Stimulated activated CD8-positive, alpha-beta memory T cell treated with anti-CD3 and anti-CD28 coated beads, Interleukin-12 subunit alpha, Interleukin-12 subunit beta, amount 100 ng/mL, for 24 hours (primary cell): ENCODE data around the gene TSC2.
"Not testable (repeated sequence)": the region's sequence is repeated elsewhere in the genome, so short reads cannot be mapped to it uniquely, and the experiment has no call there.

Experiments
- DNase-seq: peaks from one replicate; pipeline ENCODE4 v3.0.0-alpha.2; 2020; ENCODE audit errors: extremely low read depth

The TSC2 gene

DNA sequence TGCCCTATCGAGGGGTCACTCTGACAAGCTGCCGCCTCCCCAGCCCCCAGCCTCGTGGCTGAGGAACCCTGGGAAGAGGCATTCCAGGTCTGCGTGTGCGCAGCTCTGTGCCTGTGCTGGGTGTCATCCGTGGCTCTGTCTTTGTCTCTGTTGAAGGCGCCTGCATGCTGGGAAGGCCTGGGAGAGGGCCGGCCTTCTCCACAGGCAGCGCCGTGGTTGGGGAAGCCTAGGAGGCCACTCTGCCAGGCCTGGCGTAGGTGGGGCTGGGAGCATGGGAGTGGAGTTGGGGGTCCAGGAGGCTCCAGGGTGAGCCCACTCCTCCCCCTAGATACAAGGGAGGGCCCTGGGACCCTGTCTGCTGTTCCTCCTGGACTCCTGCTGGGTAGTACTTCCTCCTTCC lies 17.7 kb upstream of the TSC2 start:
- DNase-seq = no peak

DNA sequence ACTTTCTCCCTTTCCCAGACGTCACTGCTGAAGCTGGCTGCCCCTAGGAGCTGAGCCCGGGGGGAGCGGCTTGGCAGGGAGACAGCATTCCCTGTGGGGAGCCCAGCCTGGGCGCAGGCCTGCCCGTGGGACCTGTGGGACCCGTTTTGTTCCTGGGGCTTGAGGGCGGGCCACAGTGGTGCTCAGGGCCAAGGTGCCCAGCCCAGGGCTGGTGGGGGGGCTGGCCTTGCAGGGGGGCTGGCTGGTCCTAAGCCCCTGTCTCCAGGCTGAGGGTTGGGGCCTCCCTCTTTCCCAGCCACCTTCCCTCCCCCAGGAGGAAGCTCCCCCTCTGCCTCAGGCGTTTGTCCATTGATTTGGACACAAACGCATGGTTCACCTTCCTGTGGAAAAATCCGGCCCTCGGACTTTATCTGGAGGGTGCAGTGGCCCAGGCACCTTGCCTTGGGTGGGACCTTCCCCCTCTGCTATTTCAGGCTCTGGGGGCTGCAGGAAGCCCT lies 16.7 kb upstream of the TSC2 start:
- DNase-seq = no peak

DNA sequence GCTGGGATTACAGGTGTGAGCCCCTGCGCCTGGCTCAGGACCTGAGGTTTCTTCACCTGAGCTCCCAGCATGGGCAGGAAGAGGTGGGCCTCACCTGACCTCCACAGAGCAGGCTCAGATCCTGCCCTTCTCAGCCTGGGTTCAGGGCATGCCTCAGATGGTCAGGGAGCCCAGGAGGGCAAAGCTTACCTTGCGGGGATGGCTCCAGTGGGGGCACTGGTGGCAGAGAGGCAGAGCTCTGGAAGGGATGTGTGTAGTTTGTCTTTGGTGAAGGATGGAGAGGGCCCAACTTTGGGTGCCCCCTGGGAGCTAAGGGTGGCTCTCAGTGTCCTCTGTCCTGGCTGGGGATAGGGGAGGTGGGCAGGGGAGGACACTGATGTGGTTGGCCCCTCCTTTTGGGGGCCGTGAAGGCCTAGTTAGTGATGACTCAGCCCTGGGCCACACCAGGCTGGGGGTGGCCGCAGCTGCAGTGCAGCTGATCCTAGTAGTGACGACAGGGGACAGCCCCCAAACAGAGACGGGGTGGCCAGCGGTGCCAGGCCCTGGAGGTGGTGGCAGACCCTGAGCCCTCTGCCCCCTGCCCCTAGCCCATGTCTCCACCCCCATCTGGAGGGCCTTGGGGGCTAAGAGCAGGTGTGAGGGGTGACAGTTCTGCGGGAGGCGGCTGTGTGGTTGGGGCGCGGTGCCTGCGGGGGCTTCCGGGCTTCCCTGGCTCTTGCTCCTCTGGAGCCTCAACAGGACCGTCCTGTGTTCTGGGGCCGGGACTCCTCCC lies 15.3 kb upstream of the TSC2 start:
- no peak for DNase-seq

DNA sequence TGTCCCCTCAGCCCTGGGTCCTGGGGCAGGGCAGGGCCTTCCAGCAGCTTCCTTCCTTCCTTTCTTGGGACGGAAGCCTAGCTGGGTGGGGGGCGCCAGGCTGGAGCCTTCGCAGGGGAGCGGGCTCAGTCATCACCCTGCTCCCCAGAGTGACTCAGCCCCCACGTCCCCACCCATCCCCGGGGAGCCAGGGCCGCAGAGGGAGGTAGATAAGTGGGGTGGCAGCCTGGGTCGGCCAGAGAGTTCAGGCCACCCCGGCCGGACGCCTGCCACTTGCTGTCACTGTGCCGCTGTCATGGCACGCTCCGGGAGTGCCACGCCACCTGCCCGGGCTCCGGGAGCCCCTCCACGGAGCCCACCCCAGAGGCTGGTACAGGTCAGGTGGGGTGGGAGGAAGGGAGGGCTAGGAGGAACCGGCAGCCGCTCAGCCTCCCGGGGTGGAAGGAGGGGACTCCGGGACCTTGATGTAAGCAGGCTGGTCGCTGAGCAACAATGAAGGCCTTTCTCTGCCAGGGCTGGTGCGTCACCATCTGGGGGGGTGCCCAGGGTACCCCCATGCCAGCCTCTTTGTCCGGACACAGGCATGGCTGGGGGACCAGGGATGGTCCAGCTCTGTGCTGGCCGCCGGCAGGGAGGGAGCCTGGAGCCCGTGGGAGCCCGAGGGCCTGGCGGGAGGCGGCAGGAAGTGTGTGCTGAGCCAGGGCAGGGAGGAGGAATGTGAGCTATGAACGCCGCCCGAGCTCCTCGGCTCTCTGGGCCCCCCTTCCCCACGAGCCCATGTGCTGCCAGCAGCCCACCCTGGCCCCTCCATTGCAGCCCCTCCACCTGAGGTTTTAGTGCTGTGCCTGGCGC lies 14.5 kb upstream of the TSC2 start:
- no peak for DNase-seq

DNA sequence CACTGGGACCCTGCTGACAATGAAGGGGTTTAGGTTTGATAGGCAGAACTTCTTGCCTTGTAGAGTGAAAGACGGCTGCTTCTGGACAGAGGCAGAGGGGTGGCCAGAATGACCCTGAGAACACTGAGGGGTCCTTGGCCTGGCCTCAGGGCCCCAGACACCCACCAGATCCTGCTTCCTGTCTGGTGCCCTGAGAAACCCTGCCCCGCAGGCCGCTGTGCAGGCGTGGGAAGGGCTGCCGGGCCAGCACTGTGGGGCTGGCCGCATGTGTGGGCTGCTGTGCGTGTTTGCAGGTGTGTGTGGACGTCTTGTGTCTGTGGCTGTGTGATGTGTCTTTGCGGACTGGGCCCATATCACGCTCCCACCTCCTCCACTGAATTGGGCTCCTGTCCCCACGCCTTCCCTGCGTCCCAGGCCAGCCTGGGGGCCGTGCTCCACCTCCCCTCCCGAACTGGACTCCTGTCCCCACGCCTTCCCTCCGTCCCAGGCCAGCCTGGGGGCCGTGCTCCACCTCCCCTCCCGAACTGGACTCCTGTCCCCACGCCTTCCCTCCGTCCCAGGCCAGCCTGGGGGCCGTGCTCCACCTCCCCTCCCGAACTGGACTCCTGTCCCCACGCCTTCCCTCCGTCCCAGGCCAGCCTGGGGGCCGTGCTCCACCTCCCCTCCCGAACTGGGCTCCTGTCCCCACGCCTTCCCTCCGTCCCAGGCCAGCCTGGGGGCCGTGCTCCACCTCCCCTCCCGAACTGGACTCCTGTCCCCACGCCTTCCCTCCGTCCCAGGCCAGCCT lies 13.7 kb upstream of the TSC2 start:
- not testable (repeated sequence) for DNase-seq

DNA sequence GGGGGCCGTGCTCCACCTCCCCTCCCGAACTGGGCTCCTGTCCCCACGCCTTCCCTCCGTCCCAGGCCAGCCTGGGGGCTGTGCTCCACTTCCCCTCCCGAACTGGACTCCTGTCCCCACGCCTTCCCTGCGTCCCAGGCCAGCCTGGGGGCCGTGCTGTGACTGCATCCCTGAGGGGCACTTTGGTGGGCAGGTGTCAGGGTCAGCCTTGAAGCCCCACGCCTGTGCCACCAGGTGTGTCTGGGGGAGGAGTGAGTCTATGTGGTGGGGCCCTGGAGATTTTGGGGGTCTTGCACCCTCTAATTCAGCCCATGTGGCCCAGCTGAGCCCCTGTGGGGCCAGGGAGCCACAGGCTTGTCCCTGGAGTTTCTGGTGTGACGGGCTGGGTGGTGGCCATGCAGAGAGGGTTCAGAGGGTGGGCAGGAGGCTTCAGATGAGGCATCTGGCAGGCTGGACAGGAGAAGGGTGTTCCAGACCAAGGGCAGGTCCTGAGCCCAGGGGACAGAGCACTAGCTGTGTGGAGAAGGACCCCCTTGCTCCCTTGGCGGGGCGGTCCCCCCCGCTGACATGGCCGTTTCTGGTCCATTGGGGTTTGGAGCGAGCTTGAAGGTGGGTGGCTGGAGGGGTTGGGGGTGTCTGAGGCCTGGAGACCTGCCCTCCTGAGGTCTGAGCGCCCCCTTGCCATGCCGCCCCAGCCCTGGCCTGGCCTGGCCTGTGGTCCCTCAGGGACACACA lies 12.9 kb upstream of the TSC2 start:
- no peak for DNase-seq

DNA sequence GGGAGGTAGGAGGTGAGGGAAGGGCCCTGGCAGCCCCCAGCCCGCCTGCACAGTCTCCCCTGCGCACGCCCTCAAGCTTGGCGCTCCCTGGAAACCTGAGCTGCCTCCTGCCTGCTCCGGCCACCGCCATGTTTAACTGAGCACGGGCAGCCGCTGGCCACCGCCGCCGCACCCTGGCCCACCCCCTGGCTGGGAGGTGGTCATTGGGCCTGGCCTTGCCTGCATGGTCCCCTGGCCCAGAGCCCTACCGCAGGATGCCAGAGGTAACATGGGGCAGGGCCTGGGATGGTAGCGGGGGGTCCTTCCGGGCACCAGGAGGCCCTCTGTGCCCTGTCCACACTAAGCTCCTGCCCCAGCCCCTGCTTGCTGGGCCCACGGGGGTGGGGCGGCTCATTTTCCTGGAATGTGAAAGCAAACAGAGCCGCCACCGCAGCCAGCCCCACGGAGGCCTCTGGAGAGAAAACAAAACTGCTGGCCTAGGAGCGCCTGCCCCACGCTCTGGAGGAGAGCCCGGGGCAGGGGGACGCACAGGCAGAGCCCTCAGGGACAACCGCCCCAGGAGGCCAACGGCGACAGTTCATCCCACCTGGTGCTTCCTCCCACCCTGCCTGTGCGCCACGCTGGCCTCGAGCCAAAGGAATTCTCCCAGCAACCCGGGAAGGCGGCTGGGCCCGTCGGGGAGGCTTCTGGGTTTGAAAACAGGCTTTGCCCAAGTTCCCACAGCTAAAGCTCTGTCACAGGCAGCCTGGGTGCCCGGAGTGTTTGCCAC lies 12.2 kb upstream of the TSC2 start:
- DNase-seq = no peak

DNA sequence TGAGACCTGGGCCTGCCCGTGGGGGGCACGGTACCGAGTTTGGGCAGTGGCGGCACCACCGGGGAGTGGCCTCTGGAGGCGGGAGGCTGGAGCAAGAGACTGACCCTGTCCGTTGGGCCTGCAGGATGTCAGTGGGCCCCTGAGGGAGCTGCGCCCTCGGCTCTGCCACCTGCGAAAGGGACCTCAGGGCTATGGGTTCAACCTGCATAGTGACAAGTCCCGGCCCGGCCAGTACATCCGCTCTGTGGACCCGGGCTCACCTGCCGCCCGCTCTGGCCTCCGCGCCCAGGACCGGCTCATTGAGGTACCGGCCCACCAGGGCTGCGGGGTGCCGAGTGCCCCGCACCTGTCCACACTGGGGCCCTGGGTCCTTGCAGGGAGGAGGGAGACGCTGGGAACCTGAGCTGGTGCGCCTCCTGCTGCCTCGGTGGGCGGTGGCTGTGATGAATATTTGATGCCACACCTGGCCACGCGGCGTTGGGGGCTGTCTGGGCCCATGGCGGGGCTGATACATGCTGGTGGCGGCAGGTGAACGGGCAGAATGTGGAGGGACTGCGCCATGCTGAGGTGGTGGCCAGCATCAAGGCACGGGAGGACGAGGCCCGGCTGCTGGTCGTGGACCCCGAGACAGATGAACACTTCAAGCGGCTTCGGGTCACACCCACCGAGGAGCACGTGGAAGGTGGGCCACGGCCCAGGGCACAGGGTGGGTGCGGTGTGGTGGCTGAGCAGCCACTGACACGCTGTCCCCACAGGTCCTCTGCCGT lies 11.4 kb upstream of the TSC2 start:
- DNase-seq = no peak

DNA sequence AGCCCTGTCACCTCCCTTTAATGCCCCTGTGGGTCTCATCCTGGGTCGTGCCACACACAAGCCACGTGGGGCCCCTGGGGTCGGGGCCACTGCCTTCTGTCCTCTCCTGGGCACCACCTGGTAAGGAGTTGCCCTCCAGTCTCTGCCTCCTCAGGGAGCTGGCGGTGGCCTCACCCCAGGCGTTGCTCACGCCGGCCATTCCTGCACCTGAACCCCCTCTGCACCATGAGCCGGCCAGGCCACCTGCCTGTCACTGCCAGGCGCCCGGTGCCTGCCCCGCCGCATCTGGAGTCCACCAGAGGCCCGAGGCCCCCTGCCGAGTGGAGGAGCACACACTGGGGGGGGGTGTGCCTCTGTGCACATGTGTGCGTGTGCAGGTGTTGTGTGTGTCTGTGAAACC lies 10.7 kb upstream of the TSC2 start:
- DNase-seq = no peak

DNA sequence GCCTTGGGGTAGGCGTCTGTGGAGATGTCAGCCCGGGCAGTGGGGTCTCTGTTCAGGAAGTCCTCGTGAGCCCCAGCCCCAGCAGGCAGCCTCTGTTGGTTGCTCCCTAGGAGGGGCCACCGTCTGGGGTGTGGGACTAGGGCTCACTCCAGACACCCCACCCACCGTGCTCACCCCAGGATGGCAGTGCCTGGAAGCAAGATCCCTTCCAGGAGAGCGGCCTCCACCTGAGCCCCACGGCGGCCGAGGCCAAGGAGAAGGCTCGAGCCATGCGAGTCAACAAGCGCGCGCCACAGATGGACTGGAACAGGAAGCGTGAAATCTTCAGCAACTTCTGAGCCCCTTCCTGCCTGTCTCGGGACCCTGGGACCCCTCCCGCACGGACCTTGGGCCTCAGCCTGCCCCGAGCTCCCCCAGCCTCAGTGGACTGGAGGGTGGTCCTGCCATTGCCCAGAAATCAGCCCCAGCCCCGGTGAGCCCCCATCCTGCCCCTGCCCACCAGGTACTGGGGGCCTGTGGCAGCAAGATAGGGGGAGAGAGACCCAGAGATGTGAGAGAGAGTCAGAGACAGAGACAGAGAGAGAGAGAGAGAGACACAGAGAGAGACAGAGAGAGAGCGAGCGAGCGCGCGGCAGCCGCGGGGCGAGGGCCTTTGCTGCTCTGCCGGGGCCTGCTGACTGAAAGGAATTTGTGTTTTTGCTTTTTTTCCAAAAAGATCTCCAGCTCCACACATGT lies 10.0 kb upstream of the TSC2 start:
- DNase-seq = no peak

DNA sequence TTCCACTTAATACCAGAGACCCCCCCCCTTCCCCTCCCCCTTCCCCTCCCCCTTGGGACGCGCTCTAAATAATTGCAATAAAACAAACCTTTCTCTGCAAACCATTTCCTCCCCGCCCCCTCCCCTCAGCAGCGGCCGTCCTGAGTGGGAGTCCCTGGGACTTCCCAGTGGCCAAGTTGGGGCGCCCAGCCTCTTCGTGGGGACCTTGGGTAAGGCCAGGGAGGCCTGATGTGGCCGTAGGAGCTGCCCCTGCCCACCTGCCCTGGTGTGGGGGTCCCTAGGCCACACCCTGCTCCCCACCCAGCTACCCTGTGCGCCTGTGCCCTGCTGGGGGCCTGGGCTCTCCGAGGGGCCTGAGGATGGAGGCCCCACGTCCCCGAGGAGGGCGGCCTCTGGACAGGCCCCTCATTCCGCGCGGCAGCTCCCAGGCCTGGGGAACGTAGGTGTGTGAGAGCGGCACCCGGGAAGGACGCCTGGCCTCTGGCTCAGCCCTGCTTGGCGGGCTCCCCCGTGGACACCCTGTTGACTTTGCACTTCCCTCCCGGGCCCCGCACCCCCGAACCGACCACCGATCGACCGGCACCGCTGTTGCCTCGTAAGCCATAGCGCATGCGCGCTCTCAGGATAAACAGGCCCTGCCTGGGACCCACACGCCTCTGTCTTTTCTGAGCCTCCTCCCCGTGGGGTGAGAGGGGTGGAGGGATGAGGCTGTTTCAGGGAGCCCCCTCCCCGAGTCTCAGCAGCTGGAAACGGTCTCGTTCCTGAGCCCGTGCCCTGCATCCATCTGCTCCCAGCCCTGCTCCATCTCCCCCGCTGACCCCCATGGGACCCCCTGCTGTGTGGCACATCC lies 9.2 kb upstream of the TSC2 start:
- no peak for DNase-seq

DNA sequence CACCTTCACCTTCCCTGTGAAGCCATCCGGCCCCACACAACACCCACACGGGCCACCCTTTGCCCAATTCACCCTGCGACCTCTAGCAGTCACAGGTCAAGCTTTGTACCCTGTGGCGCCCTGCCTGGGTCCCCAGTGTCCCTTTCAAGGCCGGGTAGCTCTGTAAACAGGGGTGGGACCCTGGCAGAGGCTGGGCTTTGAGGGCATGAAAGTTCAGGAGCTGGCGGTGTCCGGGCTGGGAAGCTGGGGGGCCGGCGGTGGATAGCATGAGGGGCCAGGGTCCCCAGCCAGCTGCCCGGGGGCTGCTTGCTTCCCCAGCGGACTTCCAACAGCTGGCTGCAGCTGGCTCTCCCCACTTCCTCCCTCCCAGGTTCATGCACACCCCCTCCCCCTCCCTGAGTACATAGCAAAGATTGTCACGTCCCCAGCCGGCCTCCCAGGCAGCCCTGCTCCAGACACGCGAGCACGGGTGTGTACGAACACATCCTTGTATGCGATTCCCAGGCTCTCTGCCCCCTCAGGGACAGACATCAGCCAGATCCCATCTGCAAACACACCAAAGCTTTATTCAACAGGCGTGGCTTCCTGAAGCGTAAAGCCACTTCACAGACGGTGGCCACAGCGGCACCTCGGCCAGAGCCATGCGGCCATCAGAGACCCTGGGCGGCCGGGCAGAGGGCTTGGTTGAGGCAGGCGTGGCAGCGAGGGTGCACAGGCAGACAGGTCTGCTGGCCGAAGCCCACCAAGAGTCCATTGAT lies 8.3 kb upstream of the TSC2 start:
- DNase-seq = no peak

DNA sequence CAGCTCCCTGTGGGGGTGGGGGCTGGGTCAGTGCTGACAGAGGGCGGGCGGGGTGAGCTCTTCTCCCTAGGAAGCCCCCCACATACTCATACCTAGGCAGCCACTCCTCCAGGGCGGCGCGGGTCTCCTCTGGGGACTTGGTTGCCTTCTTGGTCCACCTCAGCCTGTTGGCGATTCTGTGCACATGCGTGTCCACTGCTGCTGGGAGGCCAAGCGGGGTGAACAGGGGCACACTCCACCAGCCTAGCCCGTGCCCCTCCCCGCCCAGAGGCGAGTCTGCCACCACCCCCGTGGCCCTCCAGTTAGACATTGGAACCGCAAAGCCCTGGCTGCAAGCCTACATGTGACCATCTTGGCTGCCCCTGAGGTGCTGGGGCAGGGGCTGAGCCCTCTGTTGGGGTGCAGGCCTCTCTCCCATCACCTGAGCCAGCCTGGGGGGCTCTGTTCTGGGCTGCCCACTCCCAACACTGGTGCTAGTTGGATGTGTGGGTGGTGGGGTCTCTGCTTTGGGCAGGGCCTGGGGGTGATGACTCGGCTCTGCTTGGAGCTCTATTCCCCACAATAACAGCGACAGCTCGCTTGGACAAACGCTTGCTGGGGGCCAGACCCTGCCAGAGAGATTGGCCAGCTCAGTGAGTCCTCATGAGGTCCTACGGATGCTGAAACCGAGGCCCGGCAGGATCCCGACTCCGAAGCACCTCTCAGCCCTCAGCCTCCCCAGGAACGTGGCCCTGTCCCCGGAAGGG lies 7.6 kb upstream of the TSC2 start:
- DNase-seq = no peak

DNA sequence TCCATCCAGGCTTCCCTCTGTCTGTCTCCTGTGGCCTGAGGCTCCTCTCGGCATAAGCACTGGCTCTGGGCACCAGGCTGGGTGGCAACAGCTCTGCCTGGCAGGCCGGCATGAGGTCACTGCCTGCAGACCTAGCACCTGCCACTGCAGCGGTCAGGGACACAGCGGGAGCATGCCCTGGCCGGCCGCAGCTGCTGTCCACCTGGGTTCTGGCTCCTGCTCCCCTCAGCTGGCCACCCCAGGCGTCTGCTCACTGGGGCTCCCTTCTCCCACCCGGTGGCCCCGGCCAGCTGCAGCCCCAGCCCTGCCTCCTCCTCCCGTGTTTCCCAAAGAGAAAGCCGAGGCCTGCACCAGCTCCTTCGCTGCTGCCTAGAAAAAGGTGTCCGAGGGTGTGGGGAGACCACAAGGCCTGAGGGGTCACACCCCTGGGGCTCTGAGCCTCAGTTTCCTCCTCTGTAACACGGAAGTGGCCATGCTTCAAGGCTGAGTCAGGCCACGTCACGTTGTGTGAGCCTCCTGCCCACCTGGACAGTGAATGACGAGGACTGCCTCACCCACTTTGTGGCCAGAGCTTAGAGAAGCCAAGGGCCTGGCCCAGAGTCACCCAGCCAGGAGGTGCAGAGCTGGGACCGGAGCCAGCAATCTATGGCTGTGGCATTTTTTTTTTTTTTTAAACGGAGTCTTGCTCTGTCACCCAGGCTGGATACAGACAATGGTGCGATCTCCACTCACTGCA lies 6.8 kb upstream of the TSC2 start:
- DNase-seq = no peak

DNA sequence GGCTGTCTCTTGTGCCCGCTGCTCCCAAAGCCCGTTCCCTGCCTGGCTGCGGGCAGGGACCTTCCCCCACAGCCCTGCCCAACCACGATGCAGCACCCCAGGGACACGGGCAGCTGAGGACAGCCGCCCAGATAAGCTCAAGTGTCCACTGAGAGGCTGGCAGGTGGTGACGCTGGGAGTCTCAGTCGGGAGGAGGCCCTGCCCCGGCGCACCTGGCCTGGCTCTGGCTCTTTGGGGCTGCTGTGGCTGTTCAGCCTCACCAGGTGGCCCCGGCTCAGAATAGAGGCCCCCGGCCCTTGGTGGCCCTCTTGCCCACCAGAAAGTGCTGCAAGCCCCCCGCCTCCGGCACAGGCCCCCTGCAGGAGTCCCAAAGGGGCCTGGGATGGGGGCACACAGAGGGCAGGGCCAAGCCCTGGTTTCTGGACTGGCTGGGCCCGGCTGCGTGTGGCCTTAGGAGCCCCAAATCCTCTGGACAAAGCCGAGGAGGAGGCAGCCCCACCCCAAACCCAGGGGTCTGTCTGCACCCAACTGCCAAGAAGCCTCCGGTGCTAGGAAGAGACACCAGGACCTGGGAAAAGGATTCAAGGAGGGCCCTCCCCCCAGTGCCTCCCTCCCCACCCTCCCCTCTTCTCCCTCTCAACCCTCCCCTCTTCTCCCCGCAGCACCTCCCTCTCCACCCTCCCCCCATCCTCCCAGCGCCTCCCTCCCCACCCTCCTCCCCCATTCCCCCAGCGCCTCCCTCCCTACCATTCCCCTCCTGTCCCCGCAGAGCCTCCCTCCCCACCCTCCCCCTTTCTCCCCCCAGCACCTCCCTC lies 5.4 kb upstream of the TSC2 start:
- no peak for DNase-seq
